Liver (tissue), 3 donors: ENCODE data around the gene PDZRN4.

Experiments used
- CTCF ChIP-seq: fragments of 150-350 bp; IDR thresholded peaks from 2 replicates; pipeline ENCODE4 v1.5.1; 2017; ENCODE audit warnings: improper control_type of control experiment, low read depth, low read length; ENCODE audit not compliant: missing input control
- EGR1 ChIP-seq, 2 donors: IDR thresholded peaks; 2 replicates each; pipeline ENCODE4 v1.6.1; 2016 to 2018; ENCODE audit warnings: antibody characterized with exemption in 2 of 2, low read depth in 2 of 2
- FOXA1 ChIP-seq: IDR thresholded peaks from 2 replicates; pipeline ENCODE4 v1.6.1; 2016; ENCODE audit warnings: antibody characterized with exemption
- JUND ChIP-seq, 2 donors: IDR thresholded peaks; 2 replicates each; pipeline ENCODE4 v1.6.1; 2016; ENCODE audit warnings: antibody characterized with exemption in 2 of 2
- MAX ChIP-seq: IDR thresholded peaks from 2 replicates; pipeline ENCODE4 v1.6.1; 2016; ENCODE audit warnings: antibody characterized with exemption
- RAD21 ChIP-seq, 2 donors: IDR thresholded peaks; 2 replicates each; pipeline ENCODE4 v1.6.1; 2016; ENCODE audit warnings: antibody characterized with exemption in 2 of 2, mild to moderate bottlenecking in 2 of 2
- REST ChIP-seq: IDR thresholded peaks from 2 replicates; pipeline ENCODE4 v1.6.1; 2016; ENCODE audit warnings: antibody characterized with exemption, mild to moderate bottlenecking
- SP1 ChIP-seq: IDR thresholded peaks from 2 replicates; pipeline ENCODE4 v1.6.1; 2018; ENCODE audit warnings: antibody characterized with exemption, mild to moderate bottlenecking
- YY1 ChIP-seq: IDR thresholded peaks from 2 replicates; pipeline ENCODE4 v1.6.1; 2016; ENCODE audit warnings: antibody characterized with exemption, mild to moderate bottlenecking
- donor health status: healthy.
- donor health status: healthy.

GRCh38 chr12:41462312-41462711, 274.2 kb downstream of the PDZRN4 start:
- TF ChIP-seq CTCF (no peak), SP1 (no peak), MAX (no peak), REST (no peak), YY1 (no peak), JUND (IDR thresholded peaks at IDR 0.05) (no peak), EGR1 (IDR thresholded peaks at IDR 0.05; ENCODE audit: low read depth in 2 of 2) (no peak), FOXA1 (no peak), RAD21 (IDR thresholded peaks at IDR 0.05) (no peak)
